Psoas muscle (tissue), 8 donors: ENCODE data around the gene CDKN2B-AS1. TPM values are rescaled to one million over a fixed set of nuclear protein-coding genes. Genes with fewer than 3 reads are reported as not detected.

Source experiments
- ATAC-seq, 4 donors: fragments of 200-7000 bp; cut with Tn5 transposase; one replicate each; pipeline ENCODE4 v1.9.1; 2020; ENCODE audit warnings: moderate library complexity in 3 of 4, mild to moderate bottlenecking in 2 of 4
- DNase-seq, 2 donors: peaks; one replicate each; pipeline ENCODE4 v3.0.0-alpha.2; 2020
- H3K27ac ChIP-seq: fragments of 200-600 bp; one replicate; pipeline ENCODE4 v1.8.0; 2022
- H3K27me3 ChIP-seq, 3 donors: fragments of 200-600 bp in 1 of 3; one replicate each; pipeline versions ENCODE4 v1.6.1 to v1.8.0; 2013 to 2022; ENCODE audit warnings: low read length in 2 of 3, mild to moderate bottlenecking in 2 of 3, moderate library complexity in 1 of 3; ENCODE audit not compliant: insufficient read depth in 3 of 3
- H3K36me3 ChIP-seq, 2 donors: fragments of 200-600 bp in 1 of 2; one replicate each; pipeline versions ENCODE4 v1.6.1 to v1.8.0; 2013 to 2022; ENCODE audit warnings: low read depth in 1 of 2, mild to moderate bottlenecking in 1 of 2, moderate library complexity in 1 of 2; ENCODE audit not compliant: insufficient read depth in 1 of 2
- H3K4me1 ChIP-seq: fragments of 200-600 bp; one replicate; pipeline ENCODE4 v1.8.0; 2022
- H3K4me3 ChIP-seq: fragments of 200-600 bp; one replicate; pipeline ENCODE4 v1.8.0; 2022; ENCODE audit warnings: mild to moderate bottlenecking
- H3K9me3 ChIP-seq: fragments of 200-600 bp; one replicate; pipeline ENCODE4 v1.8.0; 2022
- CTCF ChIP-seq: fragments of 200-600 bp; IDR thresholded peaks from one replicate; pipeline ENCODE4 v1.8.0; 2022; ENCODE audit warnings: antibody characterized with exemption
- WGBS, 3 donors: extraction: QIAGEN DNeasy Blood & Tissue Kit; methylation state at CpG; one replicate each; pipeline versions ENCODE4 v1.1.6 to v1.1.7; 2013; 5-methylcytosine and 5-hydroxymethylcytosine counted together
- intact Hi-C, 2 donors: fragments of 100-400 bp; cut with DNase I; formaldehyde crosslinking; loops; one replicate each; pipeline versions ENCODE4 v1.11.0 to v1.14.2; 2022
- polyA plus RNA-seq, 3 donors: library from polyadenylated mRNA; stranded (reverse); fragments of 200-250 nt; gene quantifications; one replicate each; pipeline ENCODE4 v1.2.3, GENCODE V29; 2013
- total RNA-seq, 4 donors: library from RNA; stranded (reverse); fragmentation: NEBNext Ultra II Directional in 2 of 4; extraction: Animal tissue kit (Norgen Biotek cat#: 25700) in 2 of 4; gene quantifications; one replicate each; pipeline versions ENCODE4 v1.2.1 to v1.2.4, GENCODE V29; 2021 to 2023
- donor health status: healthy with polysubstance abuse.
- donor health status: DM: no; HTN: no; CAD: no; lungs with moderate emphysema.
- donor health status: Bipolar disorder and iron deficiency.
- donor health status: healthy.
- donor health status: DM: yes; HTN: yes; CAD: no.
- donor health status: DM: no; HTN: no; CAD: no.
- donor health status: DM: no; HTN: no; CAD: no.
- donor health status: DM: yes; HTN: yes; CAD: no.

CDKN2B-AS1 gene
- total and polyA plus RNA-seq, 7 donors: 0.40 TPM; not detected in 6

GRCh38 chr9:22005702-22006606 is 11.4 kb downstream of the CDKN2B-AS1 start:
- WGBS, 3 donors: 22 to 45% (median 38%) methylated on average over 36 to 44 of the region's 44 CpGs
- no peak for DNase-seq

DNA sequence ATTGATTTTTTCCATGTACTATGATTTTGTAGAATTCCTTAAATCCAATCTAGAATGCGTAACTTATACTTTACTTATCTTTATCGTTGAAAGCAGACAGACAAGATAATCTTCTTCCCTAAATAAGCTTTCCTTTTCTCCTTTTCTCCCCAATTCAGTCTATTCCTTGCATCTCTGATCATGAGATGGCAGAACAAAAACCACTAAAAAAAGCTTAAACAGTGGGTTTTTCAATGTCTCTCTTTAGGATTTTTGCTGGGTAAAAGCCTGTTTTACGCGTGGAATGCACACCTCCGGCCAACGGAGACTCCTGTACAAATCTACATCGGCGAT is 13.8 kb downstream of the CDKN2B-AS1 start:
- H3K27ac ChIP-seq: peak overlapping the region; percentile 92
- H3K27me3 ChIP-seq: peaks cover 0 to 2% (median 0%) of the 10 kb centered on the region in 3 donors
- no peaks in the 10 kb centered on the region for H3K36me3 ChIP-seq
- DNase-seq: no peak
- no peaks in the 10 kb centered on the region for H3K9me3 ChIP-seq
- intact Hi-C loops: loop anchor here (1.0 to 5.0 kb wide), 2 partner anchors 194 to 196 kb away; no protein-coding TSS in a partner anchor
- 5 to 6% (median 6%) methylated on average over 8 of the region's 8 CpGs for WGBS, 3 donors
- H3K4me3 ChIP-seq: peak overlapping the region; percentile 88
- H3K4me1 ChIP-seq: peaks cover 22% of the 10 kb centered on the region
- TF ChIP-seq CTCF: no peak
- ATAC-seq: no peak

More at GRCh38 chr9:22005702-22006606, 11.4 kb downstream of the CDKN2B-AS1 start:
- peaks cover 22% of the 10 kb centered on the region for H3K4me1 ChIP-seq
- intact Hi-C loops: loop anchor here in 1 of 2 donors (5.0 kb wide), 1 partner anchor 194 kb away; no protein-coding TSS in a partner anchor
- H3K4me3 ChIP-seq: peak overlapping the region; percentile 88
- no peak overlapping the region for H3K27ac ChIP-seq
- no peaks in the 10 kb centered on the region for H3K9me3 ChIP-seq
- ATAC-seq: no peak
- TF ChIP-seq CTCF: no peak
- no peaks in the 10 kb centered on the region for H3K36me3 ChIP-seq
- peaks cover 0 to 3% (median 2%) of the 10 kb centered on the region in 3 donors for H3K27me3 ChIP-seq

- no peaks in the 10 kb centered on the region for H3K36me3 ChIP-seq
- peak within 1 kb of the TSS; percentile 92 for H3K27ac ChIP-seq
- peaks cover 22% of the 10 kb centered on the region for H3K4me1 ChIP-seq
- peak; percentile 96 to 97 (median 97) for ATAC-seq
- no peaks in the 10 kb centered on the region for H3K9me3 ChIP-seq
- H3K27me3 ChIP-seq: peaks cover 0 to 2% (median 0%) of the 10 kb centered on the region in 3 donors
- peak; percentile 98 for TF ChIP-seq CTCF
- WGBS, 3 donors: 0 to 1% (median 1%) methylated on average over 78 to 86 of the region's 86 CpGs
- peak; percentile 97 to 98 for DNase-seq
- intact Hi-C loops: loop anchor here (1.0 to 5.0 kb wide), 2 partner anchors 195 to 197 kb away; no protein-coding TSS in a partner anchor
- peak within 1 kb of the TSS; percentile 88 for H3K4me3 ChIP-seq
These were observed 14.3 kb downstream of the CDKN2B-AS1 start, which contains the start of gene CDKN2B for GRCh38 chr9:22008717-22009505. Gene CDKN2B (minus strand): TSS chr9:22009305. CDS start chr9:22008953, 352 bp downstream.

GRCh38 chr9:22009506-22009867 is 14.9 kb downstream of the CDKN2B-AS1 start:
- H3K4me1 ChIP-seq: peaks cover 22% of the 10 kb centered on the region
- whole genome bisulfite sequencing, 3 donors: 2 to 4% (median 3%) methylated on average over 6 of the region's 6 CpGs
- H3K36me3 ChIP-seq: no peaks in the 10 kb centered on the region
- intact Hi-C loops: loop anchor here in 1 of 2 donors (5.0 kb wide), 1 partner anchor 197 kb away; no protein-coding TSS in a partner anchor
- DNase-seq (no peak), ATAC-seq (no peak)
- H3K9me3 ChIP-seq: no peaks in the 10 kb centered on the region
- H3K27ac ChIP-seq: peak overlapping the region; percentile 92
- peak overlapping the region; percentile 88 for H3K4me3 ChIP-seq
- peak; percentile 4 for TF ChIP-seq CTCF
- H3K27me3 ChIP-seq: peaks cover 0 to 2% (median 0%) of the 10 kb centered on the region in 3 donors
